ENCODE data around the gene CHST15. TPM values are rescaled to one million over a fixed set of nuclear protein-coding genes. Genes with fewer than 3 reads are reported as not detected.

The CHST15 gene
- total RNA-seq, 1 donor from 2014 or later: 23.5 TPM

DNA sequence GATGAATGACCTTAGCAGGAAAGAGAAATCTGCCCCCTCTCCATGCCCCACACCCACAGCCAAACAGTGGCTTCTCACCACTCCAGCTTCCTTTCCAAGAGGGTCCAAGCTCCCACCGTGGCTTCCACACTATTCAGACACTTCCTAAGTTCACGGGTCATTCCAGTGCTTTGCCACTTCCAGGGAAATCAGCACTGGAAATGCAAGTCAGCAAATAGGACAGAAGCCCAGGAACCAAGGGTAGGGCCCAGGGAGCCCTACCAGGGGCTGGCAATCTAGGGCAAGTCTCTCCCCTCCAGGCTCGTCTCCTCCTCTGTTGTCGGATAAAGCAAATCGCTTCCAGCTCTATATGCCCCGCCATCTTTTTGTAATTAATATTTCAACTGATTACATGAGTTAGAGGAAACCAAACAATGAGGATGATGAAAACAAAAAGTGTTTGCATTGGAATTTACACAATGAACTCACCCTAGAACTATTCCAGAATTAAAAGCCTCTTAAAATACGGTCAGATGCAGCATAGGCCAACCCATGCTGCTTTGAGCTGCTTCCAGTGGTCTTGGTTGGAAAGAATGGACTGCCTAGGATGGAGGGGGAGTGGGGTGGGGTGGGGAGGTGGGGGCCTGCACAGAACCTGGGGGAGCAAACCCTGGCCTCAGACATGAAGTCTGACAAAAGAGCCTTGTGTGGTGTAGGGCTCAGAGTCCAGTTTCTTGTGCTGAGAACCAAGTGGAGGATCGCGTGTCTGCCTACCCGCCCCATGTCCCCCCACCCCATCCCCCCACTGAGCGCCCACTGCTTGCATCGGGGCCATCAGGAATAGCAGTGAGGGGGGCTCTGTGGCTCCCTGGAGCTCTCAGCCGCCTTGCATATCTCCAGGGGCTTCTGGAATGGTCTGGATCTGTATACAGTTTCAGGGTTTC, 127.2 kb downstream of the CHST15 start:
- DNase-seq (ENCODE audit: low spot score): no peak

DNA sequence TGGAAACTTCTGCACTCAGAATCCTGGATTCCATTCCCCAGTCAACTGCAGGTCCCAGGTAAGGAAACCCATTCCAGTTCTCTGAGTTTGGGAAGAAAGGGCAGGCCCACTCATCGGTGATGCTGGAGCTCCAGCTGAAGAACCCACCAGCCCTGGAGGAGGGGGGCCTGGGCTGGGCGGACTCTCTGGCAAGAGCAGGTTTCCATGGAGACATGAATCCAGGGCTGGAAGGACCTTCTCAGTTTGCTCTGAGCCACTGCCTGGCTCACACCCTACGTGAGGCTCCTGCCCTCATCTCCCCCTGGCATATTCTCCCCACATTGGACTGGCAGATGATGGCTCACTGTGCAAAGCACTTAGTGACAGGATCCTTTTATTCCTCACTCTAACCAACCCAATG, 128.4 kb downstream of the CHST15 start:
- DNase-seq (ENCODE audit: low spot score): no peak

DNA sequence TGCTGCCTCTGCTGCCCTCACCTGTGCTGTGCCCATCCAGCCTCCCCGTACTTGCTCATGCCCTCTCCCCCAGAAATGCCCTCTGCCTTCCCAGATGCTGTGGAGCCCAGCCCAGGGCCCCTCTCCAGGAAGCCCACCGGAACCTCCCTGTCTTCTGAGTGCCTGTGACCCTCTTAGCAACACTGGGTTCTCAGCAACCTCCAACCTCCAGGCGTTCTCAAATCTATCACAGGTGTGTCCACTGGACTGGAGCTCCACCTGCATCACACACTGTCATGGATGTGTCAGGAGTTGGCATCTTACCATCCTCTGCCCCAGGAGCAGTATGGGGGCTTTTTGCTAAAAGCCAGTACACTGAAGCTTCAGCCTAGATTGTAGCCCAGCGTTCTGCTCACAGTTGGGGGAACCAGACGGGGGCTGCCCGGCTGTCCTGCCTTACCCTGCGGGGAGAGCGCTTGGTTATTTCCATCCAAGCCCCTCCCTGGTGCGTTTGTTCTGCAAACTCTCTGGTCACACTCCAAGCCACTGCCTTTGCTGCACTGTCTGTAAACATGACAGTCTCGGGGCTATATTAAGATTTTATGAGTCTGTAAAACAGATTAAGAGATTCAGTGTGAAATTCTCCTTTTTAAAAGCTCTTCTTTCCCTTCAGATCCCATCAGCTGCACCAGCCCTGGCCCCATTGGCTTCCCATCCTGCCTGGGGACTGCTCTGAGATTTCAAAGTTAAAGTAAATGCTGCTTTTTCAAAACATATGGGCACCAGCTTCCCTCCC, 130.5 kb downstream of the CHST15 start:
- no peak for DNase-seq (ENCODE audit: low spot score)

DNA sequence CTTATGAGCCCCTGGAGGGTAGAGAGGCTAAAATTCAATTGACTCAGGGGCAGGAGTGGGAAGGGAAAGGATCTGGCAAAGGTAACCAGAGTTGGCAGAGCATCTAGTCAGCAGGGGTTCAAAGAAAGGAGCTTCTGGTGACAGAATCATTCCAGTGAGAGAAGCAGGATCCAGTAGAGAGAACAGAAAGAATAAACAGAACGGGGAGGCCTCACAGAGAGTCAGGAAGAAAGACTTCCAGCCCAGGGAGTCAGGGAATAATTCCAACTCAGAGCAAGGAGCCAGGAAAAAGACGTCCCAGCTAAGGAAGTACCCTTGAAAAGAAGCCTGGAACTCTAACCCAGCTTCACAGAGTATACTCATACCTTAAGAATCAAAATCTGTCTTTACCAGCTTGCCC, 135.2 kb downstream of the CHST15 start:
- DNase-seq (ENCODE audit: low spot score): no peak

Other genes starting within 250 kb of the CHST15 start
- gene CPXM2, start 201.8 kb downstream of the CHST15 start, total RNA-seq: 7.6 TPM

All from mucosa of gallbladder (tissue), 1 donor.